ENCODE data around the gene ERICH3. TPM values are rescaled to one million over a fixed set of nuclear protein-coding genes. Genes with fewer than 3 reads are reported as not detected.

Gene ERICH3
- total RNA-seq, 1 experiment from 2014 or later, result not detected

GRCh38 chr1:74549932-74550331 lies 123.7 kb downstream of the ERICH3 start:
- Histone ChIP-seq H2BK12ac (ENCODE audit: insufficient read length, low read depth, low read length) (no peak overlapping the region), H4K91ac (ENCODE audit: insufficient read length, low read depth, low read length) (no peak overlapping the region), H4K20me1 (ENCODE audit: control insufficient read depth, insufficient read depth, insufficient read length) (no peaks in the 10 kb centered on the region), H3K4me2 (ENCODE audit: insufficient read depth, insufficient read length, low read length) (no peak overlapping the region), H3K14ac (ENCODE audit: insufficient read depth, low read length) (no peak overlapping the region), H3K27me3 (ENCODE audit: insufficient read depth, low read length) (no peaks in the 10 kb centered on the region), H3K4me1 (ENCODE audit: insufficient read depth, low read length) (no peaks in the 10 kb centered on the region), H2AFZ (ENCODE audit: low read length) (no peak overlapping the region), H2BK120ac (ENCODE audit: low read depth, low read length, poor library complexity, severe bottlenecking) (no peak overlapping the region), H3K27ac (ENCODE audit: insufficient read length, low read depth, low read length) (no peak overlapping the region), H3K18ac (ENCODE audit: insufficient read length, low read depth, low read length) (no peak overlapping the region), H3K4ac (ENCODE audit: low read depth, low read length) (no peak overlapping the region), H4K5ac (ENCODE audit: insufficient read length, low read depth, low read length) (no peak overlapping the region), H2BK5ac (ENCODE audit: insufficient read length, low read length) (no peak overlapping the region), H2AK5ac (ENCODE audit: insufficient read length, low read length) (no peak overlapping the region), H3K79me1 (ENCODE audit: insufficient read depth, low read depth, low read length, poor library complexity, severe bottlenecking) (no peaks in the 10 kb centered on the region), H2BK15ac (ENCODE audit: low read depth, low read length) (no peak overlapping the region), H3T11ph (ENCODE audit: low read length) (no peak overlapping the region), H3K9me3 (ENCODE audit: control insufficient read depth, low read depth, low read length) (no peaks in the 10 kb centered on the region), H2BK20ac (ENCODE audit: low read depth, low read length, poor library complexity, severe bottlenecking) (no peak overlapping the region), H3K56ac (ENCODE audit: insufficient read length, low read depth, low read length) (no peak overlapping the region), H3K23ac (ENCODE audit: insufficient read length, low read depth, low read length) (no peak overlapping the region), H3K9ac (ENCODE audit: extremely low read depth, insufficient read length, low read length) (no peak overlapping the region), H3K23me2 (ENCODE audit: insufficient read length, low read depth, low read length, poor library complexity, severe bottlenecking) (no peaks in the 10 kb centered on the region), H4K8ac (replicated peaks; ENCODE audit: insufficient read length, low read depth, low read length) (no peak overlapping the region), H3K79me2 (ENCODE audit: insufficient read depth, low read length) (no peaks in the 10 kb centered on the region)
- Mint-ChIP-seq H3K4me1 (no peaks in the 10 kb centered on the region), H3K27ac (no peak overlapping the region), H3K4me3 (no peak overlapping the region), H3K27me3 (ENCODE audit: low read depth) (peaks cover 3% of the 10 kb centered on the region; the same call in 1 of the 2 replicates), H3K36me3 (ENCODE audit: insufficient read depth in 1 of 3, low read depth in 3 of 3) (no peaks in the 10 kb centered on the region), H3K9me3 (no peaks in the 10 kb centered on the region)
- no peak for DNase-seq
- TF ChIP-seq CTCF (conservative IDR thresholded peaks at IDR 0.05), result no peak
- no CpG with 5 or more reads among the region's 2 CpGs for WGBS (ENCODE audit: extremely low coverage, insufficient read length, low lambda C conversion rate)

Data from H9 (cell line).